GM21360 (cell line): ENCODE results near the gene PBX3.
A peak's percentile ranks its signal among the peaks of the same experiment; 100 is the strongest.

Source experiments
- ATAC-seq: cut with Tn5 transposase; IDR thresholded peaks from one replicate; pipeline ENCODE4 v1.9.1; 2021; ENCODE audit warnings: mild to moderate bottlenecking, moderate library complexity; ENCODE audit not compliant: unreplicated experiment

The PBX3 gene

GRCh38 chr9:125747053-125747764 lies at the start of gene PBX3:
TSS of gene PBX3 (plus strand) at chr9:125747373.
- ATAC-seq, result peak; percentile 18

- no peak for ATAC-seq
These were observed 47.3 kb upstream of the PBX3 start for GRCh38 chr9:125699870-125700269.

- peak; percentile 92 for ATAC-seq
These were observed 46.4 kb upstream of the PBX3 start for GRCh38 chr9:125700791-125701190.

GRCh38 chr9:125701351-125701750 lies 45.8 kb upstream of the PBX3 start:
- ATAC-seq, result no peak

GRCh38 chr9:125703662-125704061 lies 43.5 kb upstream of the PBX3 start:
- ATAC-seq, result no peak

GRCh38 chr9:125705893-125706292 lies 41.3 kb upstream of the PBX3 start:
- ATAC-seq, result no peak

GRCh38 chr9:125706651-125707471 lies 40.3 kb upstream of the PBX3 start, which contains the start of gene MAPKAP1:
TSS of gene MAPKAP1 (minus strand) at chr9:125707208. CDS start at chr9:125672574, 34,634 bp downstream.
- peak; percentile 93 for ATAC-seq

- ATAC-seq, result peak; percentile 27
These were observed 39.7 kb upstream of the PBX3 start for GRCh38 chr9:125707472-125707804.

- ATAC-seq, result no peak
These were observed 20.6 kb upstream of the PBX3 start for GRCh38 chr9:125726456-125727132.

- ATAC-seq, result no peak
These were observed 17.0 kb upstream of the PBX3 start for GRCh38 chr9:125730168-125730567.

- ATAC-seq, result no peak
These were observed 14.6 kb upstream of the PBX3 start for GRCh38 chr9:125732562-125732961.

GRCh38 chr9:125739436-125739835 lies 7.7 kb upstream of the PBX3 start:
- no peak for ATAC-seq

GRCh38 chr9:125742657-125743056 lies 4.5 kb upstream of the PBX3 start:
- no peak for ATAC-seq

- no peak for ATAC-seq
These were observed 3.3 kb upstream of the PBX3 start for GRCh38 chr9:125743682-125744428.

GRCh38 chr9:125744616-125745015 lies 2.6 kb upstream of the PBX3 start:
- no peak for ATAC-seq

GRCh38 chr9:125745018-125745417 lies 2.2 kb upstream of the PBX3 start:
- ATAC-seq, result no peak

- ATAC-seq, result no peak
These were observed 1.5 kb upstream of the PBX3 start for GRCh38 chr9:125745682-125746016.

- peak; percentile 61 for ATAC-seq
These were observed 978 bp upstream of the PBX3 start for GRCh38 chr9:125746017-125746773.

- peak; percentile 8 for ATAC-seq
These were observed 460 bp upstream of the PBX3 start for GRCh38 chr9:125746774-125747052.

GRCh38 chr9:125747765-125748445 lies 732 bp downstream of the PBX3 start:
- ATAC-seq, result no peak
